ENCODE measurements around the gene TET2.

Gene TET2

DNA sequence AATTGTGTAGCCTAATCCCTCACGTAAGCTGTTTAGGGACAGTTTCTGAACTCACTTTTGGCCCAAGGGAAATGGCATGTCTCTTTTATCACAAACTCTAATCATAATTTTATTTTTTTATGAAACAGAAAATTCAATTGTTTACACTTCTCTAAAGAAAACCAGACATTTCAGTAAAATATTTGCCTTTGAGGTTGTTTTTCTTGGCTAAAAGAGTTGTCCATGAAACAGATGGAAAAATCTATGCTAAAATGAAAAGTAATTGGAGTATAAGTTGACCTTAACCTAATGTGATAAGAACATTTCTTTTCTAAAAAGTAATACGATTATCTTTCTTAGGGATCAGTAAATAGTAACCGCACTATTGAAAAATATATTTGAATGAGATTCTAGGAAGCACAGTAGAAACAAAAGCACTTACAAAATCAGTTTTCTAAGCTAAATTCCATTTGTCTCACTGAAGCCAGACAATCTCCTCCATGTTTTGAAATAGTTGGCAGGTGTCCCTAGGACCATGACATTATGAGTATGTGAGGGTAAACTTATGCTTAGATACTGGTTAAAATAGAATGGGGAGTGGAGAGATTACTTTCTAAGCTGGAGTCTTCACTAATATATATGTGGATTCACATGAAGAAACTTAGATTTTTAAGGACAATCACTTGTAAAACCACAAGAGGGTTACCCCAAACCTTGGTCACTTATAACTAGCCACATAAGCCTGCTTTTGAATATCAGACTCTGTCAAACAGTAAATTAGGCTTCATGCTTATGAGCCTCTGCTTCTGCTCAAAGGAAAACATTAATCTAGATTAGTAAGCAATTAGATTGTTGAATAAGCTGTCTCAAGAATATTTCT, 20.1 kb upstream of the TET2 start:
- Histone ChIP-seq H3K27me3 (replicated peaks; ENCODE audit: control insufficient read depth, insufficient read depth, low read length) (no peaks in the 10 kb centered on the region), H3K9me3 (ENCODE audit: control insufficient read depth, low read length) (no peaks in the 10 kb centered on the region), H3K36me3 (ENCODE audit: control insufficient read depth, insufficient read depth, low read length, severe bottlenecking) (no peaks in the 10 kb centered on the region), H3K4me1 (ENCODE audit: control insufficient read depth, insufficient read depth, low read length) (no peaks in the 10 kb centered on the region), H3K4me3 (ENCODE audit: low read length) (no peak overlapping the region), H3K9ac (ENCODE audit: low read length) (no peak overlapping the region)
- DNase-seq (ENCODE audit: low read depth), result peak; percentile 91

DNA sequence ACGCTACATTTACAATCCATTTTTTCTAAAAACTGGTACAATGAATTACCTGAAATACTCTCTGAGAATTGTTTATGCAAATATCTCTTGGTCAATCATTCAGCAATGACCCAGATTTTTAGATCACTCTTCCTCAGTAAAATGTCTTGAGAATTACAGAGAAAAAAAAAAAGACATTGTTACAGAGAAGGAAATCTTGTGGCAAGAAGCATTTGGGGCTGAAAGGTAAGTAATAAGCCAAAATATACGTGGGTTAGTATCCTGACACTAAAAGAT, 19.6 kb upstream of the TET2 start:
- no peaks in the 10 kb centered on the region for H3K9me3 ChIP-seq (ENCODE audit: control insufficient read depth, low read length)

DNA sequence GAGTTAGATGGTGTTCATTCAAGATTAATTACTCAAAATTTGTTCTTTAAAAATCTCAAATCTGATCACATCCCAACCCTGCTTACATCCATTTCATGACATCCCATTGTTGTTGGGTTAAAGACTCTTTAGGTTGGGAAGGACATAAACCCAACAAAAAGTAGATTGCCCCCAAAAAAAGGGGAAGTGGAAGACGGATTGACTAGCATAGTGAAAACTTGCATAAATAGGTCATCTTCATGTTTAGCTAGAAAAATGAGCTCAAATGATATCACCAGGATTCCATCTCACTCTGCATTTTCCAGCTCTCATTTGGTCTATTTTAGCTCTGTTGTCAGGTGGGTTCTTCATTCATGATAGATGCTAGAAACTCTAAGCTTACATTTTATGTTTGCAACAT, 18.5 kb upstream of the TET2 start:
- no peaks in the 10 kb centered on the region for H3K36me3 ChIP-seq (ENCODE audit: control insufficient read depth, insufficient read depth, low read length, severe bottlenecking)
- no peaks in the 10 kb centered on the region for H3K4me1 ChIP-seq (ENCODE audit: control insufficient read depth, insufficient read depth, low read length)
- no peak for DNase-seq (ENCODE audit: low read depth)
- H3K9ac ChIP-seq (ENCODE audit: low read length), result no peak overlapping the region
- no peaks in the 10 kb centered on the region for H3K9me3 ChIP-seq (ENCODE audit: control insufficient read depth, low read length)
- H3K4me3 ChIP-seq (ENCODE audit: low read length), result no peak overlapping the region
- no peaks in the 10 kb centered on the region for H3K27me3 ChIP-seq (replicated peaks; ENCODE audit: control insufficient read depth, insufficient read depth, low read length)

More for the DNA sequence above, 19.6 kb upstream of the TET2 start:
- H3K4me3 ChIP-seq (ENCODE audit: low read length), result no peak overlapping the region
- H3K9ac ChIP-seq (ENCODE audit: low read length), result no peak overlapping the region
- no peaks in the 10 kb centered on the region for H3K4me1 ChIP-seq (ENCODE audit: control insufficient read depth, insufficient read depth, low read length)
- H3K27me3 ChIP-seq (replicated peaks; ENCODE audit: control insufficient read depth, insufficient read depth, low read length), result no peaks in the 10 kb centered on the region
- H3K36me3 ChIP-seq (ENCODE audit: control insufficient read depth, insufficient read depth, low read length, severe bottlenecking), result no peaks in the 10 kb centered on the region
- DNase-seq (ENCODE audit: low read depth), result no peak

DNA sequence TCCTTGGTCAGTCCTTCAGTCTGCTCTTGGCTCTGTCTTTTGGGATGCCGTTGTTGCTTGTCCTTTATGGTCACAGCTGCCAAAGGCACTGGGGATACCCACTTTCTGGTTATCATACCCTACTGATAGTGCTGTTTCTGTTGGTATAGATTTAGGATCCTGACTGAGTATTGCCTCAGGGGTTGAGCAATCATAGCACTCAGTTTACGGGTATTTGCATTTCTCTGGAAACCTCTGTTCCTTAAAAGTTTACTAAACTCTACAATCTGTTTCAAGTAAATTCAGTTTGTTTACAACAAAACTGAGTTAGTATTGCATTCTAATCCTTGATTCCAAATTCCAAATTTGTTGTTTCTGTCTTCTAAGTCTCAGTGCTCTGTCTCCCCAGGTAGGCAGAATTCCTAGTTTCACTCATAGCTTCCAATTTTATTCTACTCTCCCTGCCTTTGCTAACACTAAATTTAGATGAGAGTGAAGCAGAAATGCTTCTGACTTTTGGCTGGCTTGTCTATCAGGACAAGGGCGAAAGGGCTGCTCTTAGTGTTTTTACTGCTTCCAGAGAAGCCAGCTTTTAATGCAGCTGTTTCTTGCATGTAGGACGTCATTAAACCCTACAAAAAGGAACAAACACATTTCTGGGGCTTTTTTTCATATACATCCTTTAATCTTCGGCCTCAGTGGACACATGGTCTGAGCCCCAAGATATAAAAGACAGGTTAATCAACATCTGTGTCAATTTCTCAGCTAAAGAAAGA, 17.2 kb upstream of the TET2 start:
- Histone ChIP-seq H3K4me1 (ENCODE audit: control insufficient read depth, insufficient read depth, low read length) (no peaks in the 10 kb centered on the region), H3K27me3 (replicated peaks; ENCODE audit: control insufficient read depth, insufficient read depth, low read length) (no peaks in the 10 kb centered on the region), H3K9me3 (ENCODE audit: control insufficient read depth, low read length) (no peaks in the 10 kb centered on the region), H3K9ac (ENCODE audit: low read length) (no peak overlapping the region), H3K4me3 (ENCODE audit: low read length) (no peak overlapping the region), H3K36me3 (ENCODE audit: control insufficient read depth, insufficient read depth, low read length, severe bottlenecking) (no peaks in the 10 kb centered on the region)
- DNase-seq (ENCODE audit: low read depth), result peak; percentile 41

DNA sequence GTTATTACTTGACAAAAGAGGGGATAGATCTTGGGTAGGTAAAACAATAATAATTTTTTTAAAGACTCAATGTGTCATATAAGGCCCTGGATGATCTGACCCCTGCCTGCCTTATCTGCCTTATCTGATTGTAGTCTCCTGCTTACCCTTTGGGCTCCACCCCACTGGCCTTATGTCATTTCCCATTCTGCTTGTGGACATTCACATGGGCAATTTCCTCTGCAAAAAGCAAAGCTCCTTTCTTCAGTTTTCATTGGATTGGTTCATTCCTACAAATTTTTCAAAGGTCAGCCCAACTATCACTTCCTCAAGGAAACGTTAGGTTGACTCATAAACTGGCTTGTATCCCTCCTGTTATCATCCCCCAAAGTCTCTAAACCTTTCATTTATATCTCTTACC, 15.7 kb upstream of the TET2 start:
- no peak for DNase-seq (ENCODE audit: low read depth)

DNA sequence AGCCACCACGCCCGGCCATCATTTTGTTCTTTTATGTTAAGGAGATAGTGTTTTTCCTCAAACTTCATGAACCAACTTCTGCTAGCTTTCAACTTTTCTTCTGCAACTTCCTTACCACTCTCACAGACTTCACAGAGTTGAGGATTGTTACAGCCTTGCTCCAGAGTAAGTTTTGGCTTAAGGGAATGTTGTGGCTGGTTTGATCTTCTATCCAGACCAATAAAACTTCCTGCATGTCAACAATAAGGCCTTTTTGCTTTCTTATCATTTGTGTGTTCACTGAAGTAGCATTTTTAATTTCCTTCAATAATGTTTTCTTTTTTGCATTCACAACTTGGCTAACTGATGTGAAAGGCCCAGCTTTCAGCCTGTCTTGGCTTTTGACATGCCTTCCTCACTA, 12.7 kb upstream of the TET2 start:
- Histone ChIP-seq H3K9ac (ENCODE audit: low read length) (no peak overlapping the region), H3K27me3 (replicated peaks; ENCODE audit: control insufficient read depth, insufficient read depth, low read length) (no peaks in the 10 kb centered on the region), H3K4me3 (ENCODE audit: low read length) (no peak overlapping the region), H3K4me1 (ENCODE audit: control insufficient read depth, insufficient read depth, low read length) (no peaks in the 10 kb centered on the region), H3K36me3 (ENCODE audit: control insufficient read depth, insufficient read depth, low read length, severe bottlenecking) (no peaks in the 10 kb centered on the region), H3K9me3 (ENCODE audit: control insufficient read depth, low read length) (no peaks in the 10 kb centered on the region)
- DNase-seq (ENCODE audit: low read depth), result no peak

More for the DNA sequence above, 15.7 kb upstream of the TET2 start:
- Histone ChIP-seq H3K9ac (ENCODE audit: low read length) (no peak overlapping the region), H3K4me1 (ENCODE audit: control insufficient read depth, insufficient read depth, low read length) (no peaks in the 10 kb centered on the region), H3K9me3 (ENCODE audit: control insufficient read depth, low read length) (no peaks in the 10 kb centered on the region), H3K36me3 (ENCODE audit: control insufficient read depth, insufficient read depth, low read length, severe bottlenecking) (no peaks in the 10 kb centered on the region), H3K4me3 (ENCODE audit: low read length) (no peak overlapping the region), H3K27me3 (replicated peaks; ENCODE audit: control insufficient read depth, insufficient read depth, low read length) (no peaks in the 10 kb centered on the region)

DNA sequence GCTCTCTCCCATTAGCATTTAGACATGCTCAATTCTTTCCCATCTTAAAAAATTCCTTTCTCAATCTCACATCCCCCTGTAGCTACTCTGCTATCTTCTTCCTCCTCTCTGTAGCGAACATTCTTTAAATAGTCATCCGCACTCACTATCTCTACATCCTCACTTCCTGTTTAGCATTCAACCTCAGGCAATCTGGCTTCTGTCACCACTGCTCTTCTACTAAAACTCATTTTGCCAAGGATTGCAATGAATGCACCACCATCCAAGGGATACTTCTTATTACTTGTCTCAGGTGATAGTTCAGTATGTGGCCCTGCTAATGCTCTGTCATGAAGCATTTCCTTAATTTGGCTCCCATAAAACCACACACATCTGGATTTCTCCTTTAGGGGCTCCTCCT, 10.9 kb upstream of the TET2 start:
- no peak overlapping the region for H3K4me3 ChIP-seq (ENCODE audit: low read length)
- no peaks in the 10 kb centered on the region for H3K9me3 ChIP-seq (ENCODE audit: control insufficient read depth, low read length)
- H3K27me3 ChIP-seq (replicated peaks; ENCODE audit: control insufficient read depth, insufficient read depth, low read length), result no peaks in the 10 kb centered on the region
- peaks cover 9% of the 10 kb centered on the region for H3K4me1 ChIP-seq (ENCODE audit: control insufficient read depth, insufficient read depth, low read length)
- no peak overlapping the region for H3K9ac ChIP-seq (ENCODE audit: low read length)
- H3K36me3 ChIP-seq (ENCODE audit: control insufficient read depth, insufficient read depth, low read length, severe bottlenecking), result no peaks in the 10 kb centered on the region
- DNase-seq (ENCODE audit: low read depth), result no peak

DNA sequence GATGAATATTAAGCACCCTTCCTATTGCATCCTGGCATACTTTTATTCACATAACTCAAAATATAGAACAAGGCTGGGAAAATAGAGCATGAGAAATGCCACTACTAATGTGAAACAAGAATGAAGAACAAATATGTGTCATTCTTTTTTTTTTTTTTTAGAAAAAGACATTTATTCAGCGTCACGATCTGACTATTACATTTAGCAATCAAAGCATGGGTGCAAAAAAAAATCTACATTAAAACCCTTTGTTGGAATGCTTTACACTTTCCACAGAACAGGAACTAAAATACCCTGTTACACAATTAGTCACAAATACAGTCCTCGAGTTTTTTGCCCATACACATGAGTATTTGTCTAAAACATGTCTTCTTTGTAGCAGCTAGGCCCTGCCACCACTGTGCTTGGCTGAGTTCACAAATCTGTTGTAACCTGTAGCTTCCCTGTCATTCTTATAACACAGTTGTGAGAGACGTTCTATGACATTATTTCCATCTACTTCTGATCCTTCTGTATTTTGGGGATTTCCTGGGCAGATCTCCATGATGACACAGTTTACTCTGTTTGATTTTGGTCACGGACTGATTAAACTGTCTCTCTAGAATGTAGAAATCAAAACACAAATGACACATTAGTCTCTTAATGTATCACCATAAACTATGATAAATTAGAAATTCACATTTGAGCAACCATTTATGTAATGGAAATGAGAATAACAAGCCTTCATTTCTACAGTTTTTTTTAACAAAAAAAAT, 9.4 kb upstream of the TET2 start:
- DNase-seq (ENCODE audit: low read depth), result no peak
- Histone ChIP-seq H3K9ac (ENCODE audit: low read length) (no peak overlapping the region), H3K9me3 (ENCODE audit: control insufficient read depth, low read length) (no peaks in the 10 kb centered on the region), H3K27me3 (replicated peaks; ENCODE audit: control insufficient read depth, insufficient read depth, low read length) (no peaks in the 10 kb centered on the region), H3K4me1 (ENCODE audit: control insufficient read depth, insufficient read depth, low read length) (peaks cover 13% of the 10 kb centered on the region), H3K36me3 (ENCODE audit: control insufficient read depth, insufficient read depth, low read length, severe bottlenecking) (no peaks in the 10 kb centered on the region), H3K4me3 (ENCODE audit: low read length) (no peak overlapping the region)

DNA sequence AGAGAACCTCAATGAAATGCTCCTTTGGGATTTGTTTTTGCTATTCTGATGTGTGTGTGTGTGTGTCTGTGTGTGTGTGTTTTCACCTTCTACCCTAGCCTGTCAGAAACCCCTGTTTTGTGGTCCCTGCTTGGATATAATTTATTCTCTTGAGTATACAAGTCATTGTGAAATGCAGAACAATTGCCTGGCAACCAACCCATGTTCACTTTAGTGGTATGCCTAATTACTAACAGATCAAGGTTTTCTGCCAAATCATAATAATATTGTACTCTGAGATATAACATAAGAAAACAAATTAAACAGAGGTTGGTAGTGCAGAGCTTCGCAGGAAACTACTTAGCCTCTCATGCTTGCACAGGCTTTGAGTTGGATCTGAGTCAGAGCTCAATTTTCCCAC, 7.0 kb upstream of the TET2 start:
- no peaks in the 10 kb centered on the region for H3K36me3 ChIP-seq (ENCODE audit: control insufficient read depth, insufficient read depth, low read length, severe bottlenecking)
- H3K9ac ChIP-seq (ENCODE audit: low read length), result no peak overlapping the region
- peak; percentile 85 for DNase-seq (ENCODE audit: low read depth)
- H3K4me3 ChIP-seq (ENCODE audit: low read length), result no peak overlapping the region
- no peaks in the 10 kb centered on the region for H3K27me3 ChIP-seq (replicated peaks; ENCODE audit: control insufficient read depth, insufficient read depth, low read length)
- H3K4me1 ChIP-seq (ENCODE audit: control insufficient read depth, insufficient read depth, low read length), result peaks cover 13% of the 10 kb centered on the region
- no peaks in the 10 kb centered on the region for H3K9me3 ChIP-seq (ENCODE audit: control insufficient read depth, low read length)

DNA sequence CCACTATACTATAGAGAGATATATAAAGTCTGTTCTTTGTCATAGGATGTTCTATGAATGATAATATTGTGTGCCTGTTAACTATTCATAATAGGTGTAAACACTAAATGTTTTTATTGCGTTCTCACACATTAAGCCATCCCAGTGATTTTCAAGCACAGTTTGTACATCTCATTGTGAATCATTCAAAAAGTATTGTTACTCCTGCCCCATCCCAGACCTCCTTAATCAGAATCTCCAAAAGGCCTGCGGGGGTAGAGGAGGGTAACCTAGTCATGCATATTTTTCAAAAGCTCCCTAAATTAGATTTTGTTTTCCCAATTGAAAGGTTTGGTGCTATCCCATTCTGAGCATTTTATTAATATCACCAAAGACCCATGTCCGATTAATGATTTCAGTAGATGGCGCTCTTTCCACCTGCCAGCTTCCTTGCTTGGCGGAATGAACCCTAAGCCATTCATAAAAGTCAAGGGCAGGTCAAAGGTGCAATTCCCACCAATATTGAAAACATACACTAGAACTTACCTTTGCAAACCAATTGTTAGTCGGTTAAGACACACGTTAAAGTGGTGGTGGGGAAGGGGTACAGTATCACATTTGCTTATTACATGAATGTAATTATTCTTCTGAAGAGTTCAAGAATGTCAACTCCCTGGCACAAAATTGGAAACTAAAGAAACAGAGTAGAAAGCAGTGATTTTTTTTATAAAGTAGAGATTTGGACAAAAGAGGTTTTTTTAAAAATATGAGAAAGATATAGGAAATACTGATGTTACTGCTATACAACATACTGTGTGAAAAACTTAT, 5.8 kb upstream of the TET2 start:
- H3K36me3 ChIP-seq (ENCODE audit: control insufficient read depth, insufficient read depth, low read length, severe bottlenecking), result no peaks in the 10 kb centered on the region
- no peak overlapping the region for H3K9ac ChIP-seq (ENCODE audit: low read length)
- H3K27me3 ChIP-seq (replicated peaks; ENCODE audit: control insufficient read depth, insufficient read depth, low read length), result no peaks in the 10 kb centered on the region
- peak; percentile 48 for DNase-seq (ENCODE audit: low read depth)
- no peaks in the 10 kb centered on the region for H3K9me3 ChIP-seq (ENCODE audit: control insufficient read depth, low read length)
- no peak overlapping the region for H3K4me3 ChIP-seq (ENCODE audit: low read length)
- H3K4me1 ChIP-seq (ENCODE audit: control insufficient read depth, insufficient read depth, low read length), result peaks cover 13% of the 10 kb centered on the region

Data from adipocyte (in vitro differentiated cells).